GM19328 (cell line): ENCODE results near the gene DOCK10.
A peak's percentile ranks its signal among the peaks of the same experiment; 100 is the strongest.
"Not testable (repeated sequence)": the region's sequence is repeated elsewhere in the genome, so short reads cannot be mapped to it uniquely, and the experiment has no call there.

Source experiments
- ATAC-seq: cut with Tn5 transposase; IDR thresholded peaks from one replicate; pipeline ENCODE4 v1.9.1; 2021; ENCODE audit warnings: mild to moderate bottlenecking, moderate library complexity; ENCODE audit not compliant: unreplicated experiment

The DOCK10 gene

DNA sequence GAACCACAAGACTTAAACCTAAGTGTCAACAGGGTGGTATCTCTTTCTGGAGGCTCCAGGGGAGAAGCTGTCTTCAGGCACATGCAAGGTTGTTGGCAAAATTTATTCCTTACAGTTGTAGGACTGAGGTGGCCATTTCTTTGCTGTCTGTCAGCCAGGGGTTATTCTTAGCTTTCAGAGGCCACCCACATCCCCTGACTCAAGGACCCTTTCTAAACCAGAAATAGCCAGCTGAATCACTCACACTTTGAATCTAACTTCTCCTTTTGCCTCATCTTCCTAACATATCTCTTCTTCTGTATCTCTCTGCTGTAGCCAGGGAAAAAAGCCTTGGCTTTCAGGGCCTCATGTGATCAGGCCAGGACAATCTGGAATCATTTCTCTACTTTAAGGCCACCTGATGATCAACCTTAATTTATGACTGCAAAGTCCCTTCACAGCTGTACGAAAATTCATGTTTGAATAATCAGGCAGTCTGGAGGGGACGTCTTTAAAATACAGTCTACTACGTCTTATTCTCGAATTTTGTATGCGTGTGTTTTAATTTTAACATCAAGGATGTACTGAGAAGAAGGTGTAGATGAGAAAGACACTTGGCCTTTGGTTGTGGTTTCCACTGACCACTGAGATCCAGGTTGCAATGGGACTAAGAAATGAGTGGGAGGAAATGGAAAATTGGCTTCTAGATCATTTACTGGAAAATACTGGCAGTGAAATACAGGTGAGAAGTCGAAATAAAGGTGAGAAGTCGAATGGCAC, 90.4 kb downstream of the DOCK10 start:
- no peak for ATAC-seq

DNA sequence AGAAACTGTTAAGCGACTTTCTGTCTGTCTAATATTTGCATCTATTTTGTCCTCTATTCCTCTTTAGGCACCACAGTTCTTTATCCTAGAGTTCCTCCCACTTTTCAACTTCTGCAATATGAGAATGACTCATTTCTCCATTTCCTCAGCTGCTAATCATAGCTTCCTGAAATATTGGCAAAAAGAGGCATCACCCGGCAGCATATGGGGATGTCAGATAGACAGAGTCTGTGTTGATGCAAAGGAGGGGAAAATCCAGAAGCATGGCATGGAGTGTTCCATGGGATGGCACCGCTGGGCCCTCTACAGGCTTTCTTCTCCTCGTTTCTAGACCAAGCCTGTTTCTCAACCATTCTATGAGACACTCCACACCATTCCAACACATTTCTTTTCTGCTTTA, 93.4 kb downstream of the DOCK10 start:
- ATAC-seq = no peak

DNA sequence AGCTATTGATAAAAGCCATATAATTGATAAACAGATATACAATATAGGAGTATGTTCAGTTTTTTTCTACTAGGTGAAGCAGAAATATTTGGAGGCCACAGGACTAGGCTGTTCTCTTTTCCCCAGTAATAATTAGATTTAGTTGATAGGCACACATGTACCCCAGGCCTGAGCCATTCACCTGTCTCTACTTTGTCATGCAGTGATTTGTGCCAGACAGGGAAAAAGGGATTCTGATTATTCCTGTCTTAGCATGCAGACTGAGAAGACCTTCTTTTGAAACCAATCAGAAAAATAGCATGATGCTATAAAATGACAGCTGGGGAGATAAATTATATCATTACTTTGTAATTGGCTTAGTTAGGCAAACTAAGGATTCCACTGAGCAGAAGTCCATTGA, 94.3 kb downstream of the DOCK10 start:
- ATAC-seq = no peak

DNA sequence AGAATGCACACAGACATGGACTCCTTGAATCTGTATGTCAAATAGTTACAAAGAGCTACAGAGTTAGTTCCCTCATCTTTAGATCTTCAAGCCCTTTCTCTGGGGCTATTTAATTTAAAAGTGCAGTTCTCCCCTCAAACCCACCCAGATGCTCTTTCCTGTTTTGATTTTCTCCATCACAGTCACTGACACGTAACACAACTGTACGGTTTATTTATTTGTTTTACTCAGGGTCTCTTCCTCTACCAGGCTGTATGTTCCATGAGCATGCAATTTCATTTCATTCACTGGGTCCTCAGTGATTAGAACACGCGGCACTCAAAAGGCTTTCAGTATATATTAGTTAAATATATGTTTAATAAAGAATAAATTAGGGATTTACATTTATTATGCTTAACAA, 94.7 kb downstream of the DOCK10 start:
- no peak for ATAC-seq

DNA sequence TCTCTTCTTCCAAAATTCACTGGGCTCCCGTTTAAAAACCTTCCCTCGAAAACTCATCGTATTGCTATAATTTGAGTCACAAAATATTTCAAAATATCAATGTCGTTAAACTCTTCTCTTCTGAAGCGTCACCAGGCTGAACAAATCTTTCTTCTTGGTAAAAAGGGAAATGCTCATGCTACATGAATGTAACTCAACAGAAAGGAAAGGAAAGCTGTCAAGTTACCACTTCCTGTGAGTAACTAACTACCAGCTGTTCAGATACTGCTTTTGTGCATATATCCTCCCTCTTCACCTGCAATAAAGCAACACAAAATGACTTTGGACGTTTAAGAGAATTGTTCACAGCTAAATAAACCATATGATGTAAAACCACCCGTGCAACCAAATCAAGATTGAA, 95.4 kb downstream of the DOCK10 start:
- ATAC-seq = peak; percentile 56

DNA sequence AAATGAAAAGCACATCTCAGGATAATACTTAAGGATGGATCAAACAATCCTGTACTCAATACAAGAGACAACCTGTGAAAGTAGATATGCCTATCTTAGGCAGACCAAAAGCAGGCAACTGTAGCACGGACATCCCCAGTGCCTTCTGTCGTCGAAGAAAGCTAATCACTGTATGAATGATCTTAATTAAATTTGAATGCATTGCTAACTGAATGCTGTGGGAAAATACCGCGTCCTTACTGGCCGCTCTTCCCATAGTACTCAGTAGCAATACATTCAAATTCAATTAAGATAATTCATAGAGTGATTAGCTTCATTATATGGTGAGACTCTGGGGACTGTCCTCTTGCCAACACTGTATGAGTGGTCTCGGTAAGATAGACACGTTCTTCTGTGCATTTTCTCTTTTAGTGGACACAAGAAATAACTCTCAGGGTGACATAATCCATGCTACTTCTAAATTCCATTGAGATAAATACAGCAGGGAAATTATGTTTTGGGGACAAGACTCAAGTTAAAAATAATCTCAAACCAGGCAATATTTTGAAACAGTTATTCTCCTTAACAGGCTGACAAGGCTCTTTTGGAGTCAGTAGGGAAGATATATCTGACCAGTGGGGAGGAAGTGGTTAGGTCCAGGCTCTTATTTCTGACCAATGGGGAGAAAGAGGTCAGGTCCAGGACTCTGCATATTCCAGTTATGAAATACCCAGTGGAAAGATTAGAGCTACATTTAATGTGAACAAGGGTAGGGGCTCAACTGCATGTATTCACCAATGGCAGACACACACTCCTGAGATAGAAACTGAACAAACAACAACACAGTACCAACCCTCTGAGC, 97.3 kb downstream of the DOCK10 start:
- no peak for ATAC-seq

DNA sequence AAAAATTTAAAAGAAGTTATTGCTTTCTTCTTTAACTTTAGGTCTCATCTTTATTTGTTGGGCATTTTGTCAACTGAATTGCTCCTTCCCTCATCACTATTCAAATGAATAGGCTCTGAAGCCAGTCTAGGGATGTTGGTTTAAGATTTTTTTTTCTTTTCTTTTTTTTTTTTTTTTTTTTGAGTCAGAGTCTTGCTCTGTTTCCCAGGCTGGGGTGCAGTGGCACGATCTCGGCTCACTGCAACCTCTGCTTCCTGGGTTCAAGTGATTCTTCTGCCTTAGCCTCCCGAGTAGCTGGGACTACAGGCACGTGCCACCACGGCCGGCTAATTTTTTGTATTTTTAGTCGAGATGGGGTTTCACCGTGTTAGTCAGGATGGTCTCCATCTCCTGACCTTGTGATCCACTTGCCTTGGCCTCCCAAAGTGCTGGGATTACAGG, 98.6 kb downstream of the DOCK10 start:
- not testable (repeated sequence) for ATAC-seq

DNA sequence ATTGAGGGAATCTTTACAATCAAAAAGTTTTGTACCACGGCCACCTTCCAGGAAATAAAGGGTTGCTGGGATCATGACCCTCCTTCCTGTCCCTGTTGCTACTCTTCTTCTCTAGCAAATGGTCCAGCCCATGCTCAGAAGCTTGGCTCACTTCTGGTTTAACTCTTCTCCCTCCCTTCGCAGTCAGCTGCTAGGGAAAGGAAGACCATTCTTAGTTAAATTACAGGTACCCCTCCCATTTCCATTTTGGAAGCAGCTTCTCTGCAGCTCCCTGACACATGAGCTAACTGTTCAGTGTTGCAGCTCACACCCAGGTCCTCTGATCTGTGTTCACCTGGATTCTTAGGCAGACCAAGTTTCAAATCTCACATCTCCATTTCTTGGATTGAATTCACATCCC, 100.3 kb downstream of the DOCK10 start:
- ATAC-seq = no peak

DNA sequence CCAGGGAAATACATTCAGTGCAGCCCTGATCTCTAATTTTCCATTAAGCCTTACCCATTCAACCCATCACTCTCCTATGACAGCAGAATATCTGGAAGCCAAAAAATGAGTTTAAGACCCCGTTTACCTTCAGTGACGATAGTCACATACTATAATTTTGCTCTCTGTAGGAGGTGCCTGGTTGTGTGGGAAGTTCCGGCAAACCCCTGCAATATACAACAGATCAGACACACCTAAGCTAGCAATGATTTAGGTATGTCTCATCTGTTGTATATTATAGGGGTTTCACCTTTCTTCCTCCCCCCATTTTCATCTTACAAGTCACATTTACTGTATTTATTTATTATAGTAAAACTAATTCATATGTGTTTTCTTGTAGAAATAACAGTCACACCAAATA, 101.7 kb downstream of the DOCK10 start:
- ATAC-seq = no peak

DNA sequence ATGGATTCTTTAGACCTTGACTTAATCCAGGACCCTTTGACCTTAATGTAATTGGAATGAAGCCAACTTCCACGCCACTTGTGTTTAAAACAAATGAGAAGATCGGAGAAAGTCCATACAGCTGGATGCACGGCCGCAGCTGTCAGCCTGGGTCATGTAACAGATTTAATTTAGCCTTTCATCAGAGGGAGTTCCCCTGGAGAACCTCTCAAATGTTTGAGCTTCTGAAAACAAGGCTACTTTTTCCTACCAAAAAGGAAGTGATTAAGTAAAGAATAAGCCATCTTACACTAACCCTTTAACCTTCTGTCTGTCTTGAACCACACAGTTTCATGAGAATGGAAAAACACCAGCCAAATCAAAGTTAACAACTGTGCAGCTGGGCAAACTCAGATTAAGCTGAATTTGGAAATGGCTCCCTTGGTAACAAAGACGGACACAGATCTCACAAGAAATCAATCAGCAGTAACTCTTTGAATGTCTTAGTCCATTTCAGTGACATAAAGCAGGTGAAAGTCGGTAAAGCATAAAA, 103.6 kb downstream of the DOCK10 start:
- ATAC-seq = no peak

DNA sequence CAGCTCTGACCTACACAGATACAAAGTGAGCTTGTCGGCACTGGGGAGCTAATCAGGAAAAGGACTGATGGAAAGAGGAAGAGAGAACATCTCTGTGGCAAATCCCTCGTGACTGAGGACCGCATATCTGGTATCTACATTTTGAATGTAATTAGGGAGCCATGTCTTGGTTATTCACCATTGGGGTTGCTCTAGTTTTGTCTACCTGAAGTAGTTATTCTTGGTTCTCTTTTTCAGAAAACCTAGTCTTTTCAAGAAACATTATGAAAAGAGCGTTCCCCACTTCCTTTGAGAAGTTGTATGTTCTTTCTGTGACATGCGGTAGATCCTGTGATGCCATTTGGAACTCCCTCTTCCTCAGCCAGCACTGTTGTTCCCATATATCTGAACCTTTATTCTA, 104.4 kb downstream of the DOCK10 start:
- peak; percentile 80 for ATAC-seq

DNA sequence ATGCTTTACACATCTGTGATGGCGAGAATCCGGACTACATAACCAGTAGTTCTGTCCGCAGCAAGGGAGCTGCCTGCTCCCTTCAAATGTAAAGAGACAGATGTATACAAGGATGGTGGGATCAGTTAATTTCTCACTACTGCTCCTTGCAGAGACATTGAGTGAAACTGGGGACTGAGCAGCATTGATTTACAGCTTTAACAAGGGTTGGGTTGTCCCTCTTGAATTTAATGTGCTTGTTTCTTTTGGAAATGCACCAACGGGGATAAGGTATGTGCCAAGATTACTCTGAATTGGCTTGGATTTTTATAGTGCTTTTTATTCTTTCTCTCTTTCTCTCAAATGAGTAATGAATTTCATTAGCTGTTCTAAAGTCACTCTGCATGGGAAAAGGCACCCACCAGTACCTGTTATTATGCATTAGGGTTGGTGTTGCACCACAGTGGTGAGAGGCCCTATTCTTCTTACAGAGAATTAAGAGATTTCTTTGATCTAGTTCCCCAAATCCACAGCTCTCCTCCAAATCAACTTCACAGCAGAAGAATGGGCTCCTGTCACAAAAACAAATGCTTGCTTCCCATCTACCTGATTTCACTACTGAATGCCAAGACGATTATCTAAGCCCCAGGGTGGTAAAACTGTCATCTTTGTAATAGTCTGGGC, 107.6 kb downstream of the DOCK10 start:
- no peak for ATAC-seq

DNA sequence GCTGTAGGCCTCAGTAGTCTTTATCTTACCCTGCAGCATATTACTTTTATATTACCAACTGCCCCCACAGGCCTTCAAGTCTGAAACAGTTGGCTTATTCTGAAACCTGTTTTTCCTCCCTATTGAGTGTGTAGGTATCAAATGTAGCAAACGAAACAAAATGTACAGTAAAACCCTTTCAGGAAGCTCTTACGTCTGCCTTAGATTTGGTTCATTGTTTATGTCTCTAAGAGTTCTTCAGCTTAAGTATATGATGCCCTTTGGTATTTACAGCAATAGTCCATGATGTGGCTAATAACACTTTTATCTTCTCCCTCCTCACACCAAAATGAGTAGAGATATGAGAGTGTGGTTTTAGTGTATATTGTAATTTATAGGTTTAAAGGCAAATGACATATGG, 108.8 kb downstream of the DOCK10 start:
- ATAC-seq = no peak

DNA sequence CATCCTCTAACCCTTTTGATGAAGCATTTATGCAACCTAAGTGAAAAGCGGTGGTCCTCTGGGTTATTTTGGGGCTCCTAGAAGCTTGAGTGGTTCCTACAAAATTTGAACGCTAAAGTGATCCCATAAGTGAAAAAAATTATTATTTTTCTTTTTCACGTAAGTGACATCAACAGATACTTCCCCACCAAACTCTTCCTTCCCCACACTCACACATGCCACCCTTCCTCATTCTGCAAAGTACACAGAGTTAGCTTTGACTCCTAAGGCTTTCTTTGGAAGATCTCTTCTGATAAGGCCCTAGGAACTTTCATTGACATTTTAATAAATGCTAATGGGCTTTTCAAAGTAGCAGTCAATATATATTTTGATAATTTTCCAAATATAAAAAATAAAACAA, 109.7 kb downstream of the DOCK10 start:
- no peak for ATAC-seq

DNA sequence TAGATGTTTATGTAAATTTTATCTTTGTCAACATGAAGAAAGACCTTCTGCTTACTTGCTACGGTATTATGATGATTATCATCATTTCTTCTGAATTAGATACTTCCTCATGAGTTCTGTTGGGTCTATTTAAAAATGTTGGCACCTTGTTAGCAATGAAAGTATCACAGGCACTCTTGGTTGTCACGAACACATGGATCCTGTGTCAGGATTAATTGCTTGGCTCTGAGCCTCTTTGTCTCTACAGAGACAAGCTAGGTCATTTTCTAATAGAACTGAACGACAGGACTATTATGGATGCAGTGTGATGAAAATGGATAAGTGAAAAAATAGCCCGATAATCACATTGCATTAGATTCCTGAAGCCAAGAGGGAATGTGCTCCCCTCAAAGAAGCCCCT, 110.3 kb downstream of the DOCK10 start:
- no peak for ATAC-seq

DNA sequence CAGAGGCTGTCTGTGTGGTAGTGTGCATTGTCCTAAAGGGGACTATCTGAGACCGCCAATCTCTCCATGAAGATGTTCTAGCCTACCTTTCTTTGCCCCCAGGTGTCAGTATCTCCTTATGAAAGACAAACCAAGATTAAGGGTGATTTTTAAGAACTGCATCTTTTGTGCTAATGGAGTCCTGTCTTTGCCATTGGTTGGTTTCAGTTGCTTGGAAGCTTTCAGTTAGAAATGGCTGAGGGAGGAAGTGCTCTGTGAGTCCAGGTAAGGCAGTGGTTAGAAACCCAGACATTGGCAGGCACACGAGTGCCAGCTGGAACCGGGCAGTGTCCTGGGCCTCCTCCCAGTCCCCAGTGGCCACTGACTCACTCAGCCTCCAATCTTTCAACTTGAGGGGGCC, 111.3 kb downstream of the DOCK10 start:
- ATAC-seq = no peak

DNA sequence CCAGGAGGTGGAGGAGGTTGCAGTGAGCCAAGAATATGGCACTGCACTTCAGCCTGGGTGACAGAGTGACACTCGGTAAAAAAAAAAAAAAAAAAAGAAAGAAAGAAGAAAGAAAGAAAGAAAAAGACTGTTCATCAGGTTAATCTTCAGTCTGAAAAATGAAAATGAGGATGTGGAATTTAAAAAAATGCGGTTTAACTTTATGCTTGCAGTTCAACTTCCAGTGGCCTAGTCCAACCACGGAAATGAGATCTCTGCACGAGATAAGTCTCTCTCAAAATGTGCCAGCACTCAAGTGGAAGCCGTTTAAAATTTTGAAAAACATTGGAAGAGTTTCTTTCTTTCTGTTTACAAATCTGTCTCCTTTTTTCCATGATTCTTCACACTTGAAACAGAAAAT, 112.1 kb downstream of the DOCK10 start:
- ATAC-seq = no peak

DNA sequence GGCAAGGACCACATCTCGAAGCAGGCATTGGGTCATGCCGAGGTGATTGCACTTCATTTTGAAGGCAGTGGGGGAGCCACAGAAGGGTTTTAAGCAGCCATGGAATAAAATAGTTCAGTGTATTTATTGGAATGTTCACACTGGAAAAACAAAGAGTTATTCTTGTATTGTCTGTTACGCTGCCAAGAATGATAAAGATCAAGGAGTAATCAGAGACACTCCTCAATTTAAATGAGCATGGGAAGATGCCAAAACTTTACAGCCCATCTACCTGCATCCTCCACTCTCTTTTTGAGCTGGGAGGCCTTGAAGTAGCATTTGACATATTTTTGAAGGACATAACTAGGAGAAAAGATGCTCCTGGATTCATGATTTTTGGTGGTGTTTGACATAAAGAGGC, 112.8 kb downstream of the DOCK10 start:
- ATAC-seq = no peak

DNA sequence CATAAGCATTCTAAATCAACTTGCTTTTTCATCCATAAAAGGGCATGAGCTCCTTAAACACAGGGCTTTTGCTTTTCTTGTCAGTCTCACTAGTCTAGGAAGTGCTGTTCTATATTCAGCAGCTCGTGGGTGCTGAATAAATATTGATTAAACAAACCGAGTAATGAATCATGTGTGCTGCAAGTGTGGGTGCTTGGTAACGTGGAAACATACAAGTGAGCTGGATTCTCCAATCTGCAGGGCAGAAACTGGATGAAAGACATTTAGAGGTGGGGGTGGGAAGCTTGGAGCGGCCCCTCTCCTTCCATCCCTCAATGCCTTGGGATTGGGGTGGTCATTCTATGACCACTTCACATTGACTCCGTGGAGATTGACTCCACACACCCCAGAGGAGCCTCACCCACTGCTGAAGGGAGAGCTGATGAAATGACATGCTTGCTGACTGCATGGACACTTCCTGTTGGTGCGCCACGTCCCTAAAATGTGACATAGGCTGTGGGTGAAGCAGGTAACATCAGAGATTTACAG, 114.6 kb downstream of the DOCK10 start:
- no peak for ATAC-seq

DNA sequence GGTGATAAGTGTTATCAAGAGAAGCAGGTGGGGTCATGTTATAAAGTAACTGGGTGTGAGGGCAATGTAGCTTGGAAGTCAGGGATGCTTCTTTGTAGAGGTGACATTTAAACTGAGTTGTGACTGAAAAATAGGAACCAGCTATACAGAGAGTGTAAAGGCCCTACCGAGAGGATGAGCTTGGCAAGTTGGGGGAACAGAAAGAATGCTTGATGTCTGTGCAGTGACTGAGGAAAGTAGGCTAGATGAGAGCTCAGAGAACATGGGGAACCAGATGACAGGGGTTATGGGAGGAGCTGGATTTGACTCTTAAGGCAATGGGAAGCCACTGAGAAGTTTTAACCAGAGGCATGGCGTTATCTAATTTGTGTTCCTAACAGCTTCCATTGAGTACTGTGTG, 115.3 kb downstream of the DOCK10 start:
- no peak for ATAC-seq

DNA sequence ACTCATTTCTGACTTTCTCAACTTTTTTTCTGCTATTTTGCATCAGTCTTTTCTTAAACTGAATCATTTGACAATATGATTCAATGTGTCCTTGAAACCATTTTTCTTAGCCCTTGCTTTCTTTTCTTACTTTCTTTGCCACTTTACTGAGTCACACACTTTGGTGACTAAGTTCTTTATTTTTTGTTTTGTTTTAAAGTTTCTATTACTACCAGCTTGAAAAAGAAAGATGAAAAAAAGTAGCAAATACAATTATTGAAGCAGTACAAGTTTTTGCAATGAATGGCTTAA, 116.5 kb downstream of the DOCK10 start:
- no peak for ATAC-seq
